HEK293 (cell line): ENCODE results near the gene COX5A.

Source experiments
- SALL2 ChIP-seq: fragments of 450-650 bp; formaldehyde crosslinking; IDR thresholded peaks from 2 replicates; pipeline ENCODE4 v1.5.0; 2017; ENCODE audit warnings: missing biosample characterization, mild to moderate bottlenecking, missing genetic modification characterization, borderline replicate concordance
- ZFP3 ChIP-seq: fragments of 450-650 bp; formaldehyde crosslinking; IDR thresholded peaks from 2 replicates; pipeline ENCODE4 v1.5.1; 2016; ENCODE audit warnings: low read depth, missing biosample characterization, missing genetic modification characterization
- ZNF701 ChIP-seq: fragments of 450-650 bp; formaldehyde crosslinking; IDR thresholded peaks from 2 replicates; pipeline ENCODE4 v1.5.1; 2016; ENCODE audit warnings: missing biosample characterization, missing genetic modification characterization
- ZNF768 ChIP-seq: fragments of 450-650 bp; formaldehyde crosslinking; IDR thresholded peaks from 2 replicates; pipeline ENCODE4 v1.5.1; 2018; ENCODE audit warnings: missing biosample characterization, mild to moderate bottlenecking, missing genetic modification characterization
- TF ChIP-seq, protein P1 (sequence below): fragments of 450-650 bp; formaldehyde crosslinking; IDR thresholded peaks from 2 replicates; pipeline ENCODE4 v1.5.1; 2016; ENCODE audit warnings: missing biosample characterization, missing genetic modification characterization

DNA sequence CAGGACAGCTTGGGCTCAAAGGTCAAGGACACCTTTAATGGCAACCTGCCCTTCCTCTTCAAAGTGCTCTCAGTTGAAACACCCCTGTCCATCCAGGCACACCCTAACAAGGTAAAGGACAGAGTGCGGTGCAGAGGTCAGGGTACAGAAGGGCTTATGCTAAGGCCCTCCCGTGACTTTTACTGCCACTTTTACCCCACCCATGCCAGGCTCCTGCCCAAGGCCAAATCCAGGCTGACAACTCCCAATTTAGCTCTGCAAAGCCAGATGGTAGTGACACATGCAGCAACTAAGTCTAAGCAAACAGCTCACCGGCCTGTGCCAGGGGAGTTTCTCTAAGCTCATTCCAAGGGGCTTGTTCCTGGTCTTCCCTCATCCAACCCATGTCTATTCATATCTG is 46.4 kb downstream of the COX5A start:
- TF ChIP-seq, protein P1, sequence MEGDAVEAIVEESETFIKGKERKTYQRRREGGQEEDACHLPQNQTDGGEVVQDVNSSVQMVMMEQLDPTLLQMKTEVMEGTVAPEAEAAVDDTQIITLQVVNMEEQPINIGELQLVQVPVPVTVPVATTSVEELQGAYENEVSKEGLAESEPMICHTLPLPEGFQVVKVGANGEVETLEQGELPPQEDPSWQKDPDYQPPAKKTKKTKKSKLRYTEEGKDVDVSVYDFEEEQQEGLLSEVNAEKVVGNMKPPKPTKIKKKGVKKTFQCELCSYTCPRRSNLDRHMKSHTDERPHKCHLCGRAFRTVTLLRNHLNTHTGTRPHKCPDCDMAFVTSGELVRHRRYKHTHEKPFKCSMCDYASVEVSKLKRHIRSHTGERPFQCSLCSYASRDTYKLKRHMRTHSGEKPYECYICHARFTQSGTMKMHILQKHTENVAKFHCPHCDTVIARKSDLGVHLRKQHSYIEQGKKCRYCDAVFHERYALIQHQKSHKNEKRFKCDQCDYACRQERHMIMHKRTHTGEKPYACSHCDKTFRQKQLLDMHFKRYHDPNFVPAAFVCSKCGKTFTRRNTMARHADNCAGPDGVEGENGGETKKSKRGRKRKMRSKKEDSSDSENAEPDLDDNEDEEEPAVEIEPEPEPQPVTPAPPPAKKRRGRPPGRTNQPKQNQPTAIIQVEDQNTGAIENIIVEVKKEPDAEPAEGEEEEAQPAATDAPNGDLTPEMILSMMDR (tag by site-specific recombination): no peak
- no peak for TF ChIP-seq ZNF701 (tag by site-specific recombination)
- TF ChIP-seq SALL2 (tag by site-specific recombination): no peak
- no peak for TF ChIP-seq ZNF768
- TF ChIP-seq ZFP3 (tag by site-specific recombination): no peak
